ENCODE data around the gene RICTOR.

The RICTOR gene

GRCh38 chr5:39107350-39107749 lies 33.2 kb upstream of the RICTOR start:
- no peak overlapping the region for H3K4me2 ChIP-seq (ENCODE audit: low read length)
- TF ChIP-seq CTCF (IDR thresholded peaks at IDR 0.05): no peak

GRCh38 chr5:39106322-39106721 lies 32.1 kb upstream of the RICTOR start:
- Histone ChIP-seq H3K79me2 (no peaks in the 10 kb centered on the region), H3K27me3 (ENCODE audit: control insufficient read depth, insufficient read depth, low read length) (no peaks in the 10 kb centered on the region)

More at GRCh38 chr5:39107350-39107749, 33.2 kb upstream of the RICTOR start:
- Histone ChIP-seq H3K27ac (no peak overlapping the region), H3K4me3 (ENCODE audit: low read depth, low read length) (no peak overlapping the region), H3K4me1 (no peaks in the 10 kb centered on the region), H3K9ac (no peak overlapping the region), H3K79me2 (no peaks in the 10 kb centered on the region), H3K27me3 (ENCODE audit: control insufficient read depth, insufficient read depth, low read length) (no peaks in the 10 kb centered on the region), H2AFZ (no peak overlapping the region), H3K9me3 (ENCODE audit: control insufficient read depth, low read length) (no peaks in the 10 kb centered on the region), H3K36me3 (ENCODE audit: control insufficient read depth, insufficient read depth, low read length) (no peaks in the 10 kb centered on the region)

GRCh38 chr5:39104221-39104620 lies 30.0 kb upstream of the RICTOR start:
- H3K9me3 ChIP-seq (ENCODE audit: control insufficient read depth, low read length): no peaks in the 10 kb centered on the region
- no peak for TF ChIP-seq CTCF (IDR thresholded peaks at IDR 0.05)
- no peaks in the 10 kb centered on the region for H3K27me3 ChIP-seq (ENCODE audit: control insufficient read depth, insufficient read depth, low read length)
- no peak overlapping the region for H3K4me2 ChIP-seq (ENCODE audit: low read length)
- no peak overlapping the region for H2AFZ ChIP-seq
- H3K79me2 ChIP-seq: no peaks in the 10 kb centered on the region
- no peak overlapping the region for H3K4me3 ChIP-seq (ENCODE audit: low read depth, low read length)
- H3K9ac ChIP-seq: no peak overlapping the region
- H3K27ac ChIP-seq: no peak overlapping the region
- H3K4me1 ChIP-seq: no peaks in the 10 kb centered on the region
- no peaks in the 10 kb centered on the region for H3K36me3 ChIP-seq (ENCODE audit: control insufficient read depth, insufficient read depth, low read length)

More at GRCh38 chr5:39106322-39106721, 32.1 kb upstream of the RICTOR start:
- TF ChIP-seq CTCF (IDR thresholded peaks at IDR 0.05): no peak
- Histone ChIP-seq H3K9me3 (ENCODE audit: control insufficient read depth, low read length) (no peaks in the 10 kb centered on the region), H3K4me3 (ENCODE audit: low read depth, low read length) (no peak overlapping the region), H3K36me3 (ENCODE audit: control insufficient read depth, insufficient read depth, low read length) (no peaks in the 10 kb centered on the region), H3K4me1 (no peaks in the 10 kb centered on the region), H3K4me2 (ENCODE audit: low read length) (no peak overlapping the region), H3K27ac (no peak overlapping the region), H3K9ac (no peak overlapping the region), H2AFZ (no peak overlapping the region)

- Histone ChIP-seq H3K9ac (no peak overlapping the region), H3K36me3 (ENCODE audit: control insufficient read depth, insufficient read depth, low read length) (no peaks in the 10 kb centered on the region), H3K4me3 (ENCODE audit: low read depth, low read length) (no peak overlapping the region), H2AFZ (no peak overlapping the region), H3K4me2 (ENCODE audit: low read length) (no peak overlapping the region), H3K9me3 (ENCODE audit: control insufficient read depth, low read length) (no peaks in the 10 kb centered on the region), H3K4me1 (no peaks in the 10 kb centered on the region), H3K27ac (no peak overlapping the region), H3K27me3 (ENCODE audit: control insufficient read depth, insufficient read depth, low read length) (no peaks in the 10 kb centered on the region), H3K79me2 (no peaks in the 10 kb centered on the region)
- no peak for TF ChIP-seq CTCF (IDR thresholded peaks at IDR 0.05)
These were observed 28.5 kb upstream of the RICTOR start for GRCh38 chr5:39102684-39103155.

GRCh38 chr5:39100851-39101396 lies 26.7 kb upstream of the RICTOR start:
- Histone ChIP-seq H3K36me3 (ENCODE audit: control insufficient read depth, insufficient read depth, low read length) (no peaks in the 10 kb centered on the region), H3K4me3 (ENCODE audit: low read depth, low read length) (no peak overlapping the region), H3K9me3 (ENCODE audit: control insufficient read depth, low read length) (no peaks in the 10 kb centered on the region), H3K4me1 (no peaks in the 10 kb centered on the region), H2AFZ (no peak overlapping the region), H3K27ac (no peak overlapping the region), H3K79me2 (no peaks in the 10 kb centered on the region), H3K9ac (no peak overlapping the region), H3K4me2 (ENCODE audit: low read length) (no peak overlapping the region), H3K27me3 (ENCODE audit: control insufficient read depth, insufficient read depth, low read length) (no peaks in the 10 kb centered on the region)
- TF ChIP-seq CTCF (IDR thresholded peaks at IDR 0.05): no peak
